HEK293 (cell line): Measurements from ENCODE around the gene MOGAT3.

Experiments
- CTCF ChIP-seq: fragments of 450-650 bp; formaldehyde crosslinking; IDR thresholded peaks from 2 replicates; pipeline ENCODE4 v1.5.1; 2016; ENCODE audit warnings: missing biosample characterization, missing genetic modification characterization
- PATZ1 ChIP-seq: fragments of 450-650 bp; formaldehyde crosslinking; IDR thresholded peaks from 2 replicates; pipeline ENCODE4 v1.5.1; 2016; ENCODE audit warnings: missing biosample characterization, missing genetic modification characterization
- REST ChIP-seq: fragments of 450-650 bp; formaldehyde crosslinking; IDR thresholded peaks from 2 replicates; pipeline ENCODE4 v1.5.1; 2016; ENCODE audit warnings: missing biosample characterization, missing genetic modification characterization
- ZBTB21 ChIP-seq: fragments of 450-650 bp; formaldehyde crosslinking; IDR thresholded peaks from 2 replicates; pipeline ENCODE4 v1.5.1; 2017; ENCODE audit warnings: missing biosample characterization, missing genetic modification characterization
- ZNF114 ChIP-seq: fragments of 450-650 bp; formaldehyde crosslinking; IDR thresholded peaks from 2 replicates; pipeline ENCODE4 v1.5.0; 2017; ENCODE audit warnings: missing biosample characterization, missing genetic modification characterization
- ZNF561 ChIP-seq: fragments of 450-650 bp; IDR thresholded peaks from 2 replicates; pipeline ENCODE4 v1.5.1; 2018; ENCODE audit warnings: missing biosample characterization, missing genetic modification characterization, borderline replicate concordance

GRCh38 chr7:101185258-101185839 lies 15.5 kb downstream of the MOGAT3 start:
- TF ChIP-seq REST (tag by site-specific recombination) (no peak), PATZ1 (tag by site-specific recombination) (no peak), ZNF561 (no peak), ZNF114 (tag by site-specific recombination) (no peak), ZBTB21 (no peak), CTCF (tag by site-specific recombination) (no peak)
